ENCODE results near the gene BEND6.
"Not testable (repeated sequence)": the region's sequence is repeated elsewhere in the genome, so short reads cannot be mapped to it uniquely, and the experiment has no call there.

The BEND6 gene

GRCh38 chr6:57040011-57040410 is 85.1 kb downstream of the BEND6 start:
- no peak for DNase-seq

GRCh38 chr6:57044061-57044460 is 89.2 kb downstream of the BEND6 start:
- not testable (repeated sequence) for DNase-seq

DNA sequence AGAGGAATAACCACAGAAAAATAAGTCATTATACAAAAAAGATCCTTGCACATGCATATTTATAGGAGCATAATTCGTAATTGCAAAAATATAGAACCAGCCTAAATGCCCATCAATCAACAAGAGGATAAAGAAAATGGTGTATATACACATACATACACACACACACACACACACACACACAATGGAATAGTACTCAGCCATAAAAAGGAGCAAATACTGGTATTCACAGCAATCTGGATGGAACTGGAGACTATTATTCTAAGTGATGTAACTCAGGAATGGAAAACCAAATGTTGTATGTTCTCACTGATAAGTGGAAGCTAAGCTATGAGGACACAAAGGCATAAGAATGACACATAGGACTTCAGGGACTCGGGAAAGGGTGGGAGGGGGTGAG is 89.7 kb downstream of the BEND6 start:
- DNase-seq: no peak

- DNase-seq: peak; percentile 84
These were observed 91.7 kb downstream of the BEND6 start, which contains the start of gene KIAA1586 for GRCh38 chr6:57046332-57047256. Gene KIAA1586, plus strand, starts transcription at chr6:57046693. Its CDS starts 63 bp downstream, at chr6:57046756.

GRCh38 chr6:57047257-57047585 is 92.3 kb downstream of the BEND6 start:
- not testable (repeated sequence) for DNase-seq

- not testable (repeated sequence) for DNase-seq
These were observed 93.0 kb downstream of the BEND6 start for GRCh38 chr6:57047859-57048258.

DNA sequence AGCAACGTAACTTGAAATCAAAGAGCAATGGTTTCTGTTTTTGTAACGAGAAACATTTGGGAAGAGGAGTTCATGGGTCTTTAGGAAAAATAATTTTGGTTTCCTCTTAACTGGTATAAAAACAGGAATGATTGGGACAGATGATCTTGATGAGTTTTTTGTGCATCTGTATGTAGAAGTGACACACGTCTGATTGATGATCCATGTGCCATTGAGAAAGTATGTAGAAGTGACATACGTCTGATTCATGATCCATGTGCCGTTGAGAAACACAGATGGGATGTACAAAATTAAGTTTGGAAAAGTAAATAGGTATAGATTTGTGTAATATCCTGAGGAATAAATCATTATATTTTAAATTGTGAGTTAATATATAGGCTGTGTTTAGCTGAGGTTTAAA is 93.7 kb downstream of the BEND6 start:
- no peak for DNase-seq

DNA sequence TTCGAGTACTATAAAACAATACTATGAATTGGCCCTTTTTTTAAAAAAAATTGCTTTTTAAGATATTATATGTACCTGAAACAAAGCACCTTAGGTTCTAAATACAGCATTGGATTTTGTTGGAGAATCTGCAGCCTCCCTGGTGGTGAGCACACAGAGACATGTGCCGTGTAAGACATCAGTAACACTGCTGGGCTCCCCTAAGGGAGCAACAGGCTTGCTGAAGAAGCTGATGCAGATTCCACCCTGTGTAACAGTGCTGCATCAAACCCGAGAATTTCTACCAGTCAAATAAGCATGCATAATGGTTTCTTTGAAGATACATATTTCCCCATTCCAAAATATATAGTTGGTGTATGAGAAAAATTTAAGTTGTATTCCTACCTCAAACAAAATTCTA is 108.9 kb downstream of the BEND6 start:
- DNase-seq: no peak

DNA sequence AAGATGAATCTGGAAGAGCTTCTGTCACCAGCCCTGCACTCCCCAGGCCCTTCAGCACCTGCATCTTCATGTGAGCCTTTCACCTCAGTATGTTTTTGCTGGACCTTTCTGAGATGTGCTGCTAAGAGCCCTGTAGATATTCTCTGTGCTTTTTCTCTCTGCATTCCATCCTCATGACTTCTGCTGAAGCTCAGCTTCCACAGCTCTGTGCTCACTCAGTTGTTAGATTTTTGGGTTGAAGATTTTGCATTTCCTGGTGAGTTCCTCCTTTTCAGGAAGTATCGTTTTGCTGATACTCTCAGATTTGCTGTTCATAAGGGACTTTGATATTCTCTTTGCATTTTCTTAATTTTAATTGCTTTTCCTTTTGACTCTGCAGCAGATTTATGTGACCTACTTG is 109.9 kb downstream of the BEND6 start:
- DNase-seq: no peak

DNA sequence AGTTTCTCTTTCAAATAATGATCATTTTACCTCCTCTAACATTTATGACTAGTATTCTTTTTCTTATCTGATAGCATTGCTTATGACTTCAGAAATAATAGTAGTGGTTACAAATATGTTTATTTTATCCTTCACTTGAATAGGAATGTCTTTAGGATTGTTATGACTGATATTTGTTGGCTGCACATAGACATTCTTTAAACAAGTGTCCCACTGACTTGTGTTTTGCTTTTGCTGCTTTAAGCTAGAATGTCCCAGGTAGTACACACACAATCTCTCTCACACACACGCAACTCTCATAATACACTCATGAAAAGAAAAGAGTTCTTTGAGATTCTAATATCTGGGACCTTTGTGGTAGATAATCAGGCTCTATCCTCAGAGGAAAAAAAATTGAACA is 113.2 kb downstream of the BEND6 start:
- no peak for DNase-seq

GRCh38 chr6:57069228-57069627 is 114.3 kb downstream of the BEND6 start:
- no peak for DNase-seq

DNA sequence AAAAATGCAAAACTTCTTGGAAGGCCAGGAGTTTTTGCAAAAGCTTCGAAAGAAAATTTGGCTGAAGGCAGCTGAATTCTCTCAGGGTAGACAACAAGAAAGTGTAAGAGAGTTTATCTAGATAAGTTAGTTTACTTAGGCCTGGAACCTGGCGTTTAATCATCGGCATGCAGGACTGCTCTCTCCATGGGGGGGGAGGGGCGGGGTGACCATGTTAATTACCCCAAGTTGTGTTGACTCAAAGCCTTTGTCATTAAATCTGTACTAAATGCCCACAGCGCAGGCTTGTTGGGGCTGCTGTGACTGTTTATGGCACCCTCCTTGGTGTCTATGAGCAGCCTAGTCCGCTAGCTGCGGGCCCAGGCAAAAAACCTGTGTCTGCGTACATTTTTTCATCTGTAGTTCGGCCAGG is 115.0 kb downstream of the BEND6 start:
- no peak for DNase-seq

- DNase-seq: no peak
These were observed 117.2 kb downstream of the BEND6 start for GRCh38 chr6:57072108-57072507.

- DNase-seq: no peak
These were observed 119.5 kb downstream of the BEND6 start for GRCh38 chr6:57074383-57074782.

- no peak for DNase-seq
These were observed 120.2 kb downstream of the BEND6 start for GRCh38 chr6:57075092-57075491.
